ENCODE data around the gene TREM1.
"Not testable (repeated sequence)": the region's sequence is repeated elsewhere in the genome, so short reads cannot be mapped to it uniquely, and the experiment has no call there.

TREM1 gene

GRCh38 chr6:41306187-41306854 lies 19.8 kb upstream of the TREM1 start:
- no peak overlapping the region for H3K27ac ChIP-seq (ENCODE audit: low read depth, low read length, poor library complexity, severe bottlenecking)
- no peaks in the 10 kb centered on the region for H3K9me3 ChIP-seq (ENCODE audit: low read length)
- H3K27me3 ChIP-seq (ENCODE audit: insufficient read depth, low read length), result 0 out of 2 replicates have a peak, but pooled peaks cover 7% of the 10 kb centered on the region
- H3K9ac ChIP-seq (ENCODE audit: low read length), result no peak overlapping the region
- TF ChIP-seq CTCF (IDR thresholded peaks at IDR 0.05; ENCODE audit: low read length), result peak; percentile 62
- no peak for TF ChIP-seq EZH2 (IDR thresholded peaks at IDR 0.05; ENCODE audit: borderline replicate concordance, low read length)
- H2AFZ ChIP-seq (ENCODE audit: low read length), result no peak overlapping the region
- H3K4me2 ChIP-seq (ENCODE audit: low read length), result no peak overlapping the region
- H3K36me3 ChIP-seq (ENCODE audit: insufficient read depth, low read length), result no peaks in the 10 kb centered on the region
- H3K79me2 ChIP-seq (ENCODE audit: insufficient read depth, low read length), result no peaks in the 10 kb centered on the region
- no peaks in the 10 kb centered on the region for H3F3A ChIP-seq (ENCODE audit: insufficient read depth, low read length)
- no peaks in the 10 kb centered on the region for H4K20me1 ChIP-seq (ENCODE audit: insufficient read depth, low read length)
- no peaks in the 10 kb centered on the region for H3K4me1 ChIP-seq (ENCODE audit: insufficient read depth, low read length, severe bottlenecking)
- no peaks in the 10 kb centered on the region for H3K9me2 ChIP-seq (ENCODE audit: low read depth, low read length)
- no peak overlapping the region for H3K4me3 ChIP-seq (ENCODE audit: low read depth, low read length, poor library complexity, severe bottlenecking)

GRCh38 chr6:41302638-41303037 lies 16.2 kb upstream of the TREM1 start:
- no peaks in the 10 kb centered on the region for H3K9me2 ChIP-seq (ENCODE audit: low read depth, low read length)

GRCh38 chr6:41298785-41299502 lies 12.5 kb upstream of the TREM1 start:
- no peaks in the 10 kb centered on the region for H4K20me1 ChIP-seq (ENCODE audit: insufficient read depth, low read length)

More at GRCh38 chr6:41302638-41303037, 16.2 kb upstream of the TREM1 start:
- no peaks in the 10 kb centered on the region for H3K79me2 ChIP-seq (ENCODE audit: insufficient read depth, low read length)
- no peaks in the 10 kb centered on the region for H3F3A ChIP-seq (ENCODE audit: insufficient read depth, low read length)
- TF ChIP-seq CTCF (IDR thresholded peaks at IDR 0.05; ENCODE audit: low read length), result no peak
- no peak for TF ChIP-seq EZH2 (IDR thresholded peaks at IDR 0.05; ENCODE audit: borderline replicate concordance, low read length)
- H3K4me1 ChIP-seq (ENCODE audit: insufficient read depth, low read length, severe bottlenecking), result no peaks in the 10 kb centered on the region
- H3K4me2 ChIP-seq (ENCODE audit: low read length), result no peak overlapping the region
- no peak overlapping the region for H3K4me3 ChIP-seq (ENCODE audit: low read depth, low read length, poor library complexity, severe bottlenecking)
- H3K36me3 ChIP-seq (ENCODE audit: insufficient read depth, low read length), result no peaks in the 10 kb centered on the region
- H3K27me3 ChIP-seq (ENCODE audit: insufficient read depth, low read length), result no peaks in the 10 kb centered on the region
- H3K9me3 ChIP-seq (ENCODE audit: low read length), result no peaks in the 10 kb centered on the region
- no peak overlapping the region for H2AFZ ChIP-seq (ENCODE audit: low read length)
- no peak overlapping the region for H3K9ac ChIP-seq (ENCODE audit: low read length)
- H3K27ac ChIP-seq (ENCODE audit: low read depth, low read length, poor library complexity, severe bottlenecking), result no peak overlapping the region
- H4K20me1 ChIP-seq (ENCODE audit: insufficient read depth, low read length), result no peaks in the 10 kb centered on the region

GRCh38 chr6:41297248-41297647 lies 10.8 kb upstream of the TREM1 start:
- not testable (repeated sequence) for H2AFZ ChIP-seq (ENCODE audit: low read length); H3K27ac ChIP-seq (ENCODE audit: low read depth, low read length, poor library complexity, severe bottlenecking); H3K36me3 ChIP-seq (ENCODE audit: insufficient read depth, low read length); H3K27me3 ChIP-seq (ENCODE audit: insufficient read depth, low read length); H3K4me2 ChIP-seq (ENCODE audit: low read length); H4K20me1 ChIP-seq (ENCODE audit: insufficient read depth, low read length); H3K9ac ChIP-seq (ENCODE audit: low read length); H3K4me1 ChIP-seq (ENCODE audit: insufficient read depth, low read length, severe bottlenecking); H3F3A ChIP-seq (ENCODE audit: insufficient read depth, low read length); H3K4me3 ChIP-seq (ENCODE audit: low read depth, low read length, poor library complexity, severe bottlenecking); H3K9me2 ChIP-seq (ENCODE audit: low read depth, low read length); H3K79me2 ChIP-seq (ENCODE audit: insufficient read depth, low read length); H3K9me3 ChIP-seq (ENCODE audit: low read length)

More at GRCh38 chr6:41298785-41299502, 12.5 kb upstream of the TREM1 start:
- no peaks in the 10 kb centered on the region for H3K27me3 ChIP-seq (ENCODE audit: insufficient read depth, low read length)
- H3K9ac ChIP-seq (ENCODE audit: low read length), result no peak overlapping the region
- no peaks in the 10 kb centered on the region for H3K9me3 ChIP-seq (ENCODE audit: low read length)
- no peak overlapping the region for H3K27ac ChIP-seq (ENCODE audit: low read depth, low read length, poor library complexity, severe bottlenecking)
- H3F3A ChIP-seq (ENCODE audit: insufficient read depth, low read length), result no peaks in the 10 kb centered on the region
- H2AFZ ChIP-seq (ENCODE audit: low read length), result no peak overlapping the region
- H3K4me2 ChIP-seq (ENCODE audit: low read length), result no peak overlapping the region
- no peaks in the 10 kb centered on the region for H3K79me2 ChIP-seq (ENCODE audit: insufficient read depth, low read length)
- no peaks in the 10 kb centered on the region for H3K4me1 ChIP-seq (ENCODE audit: insufficient read depth, low read length, severe bottlenecking)
- no peak overlapping the region for H3K4me3 ChIP-seq (ENCODE audit: low read depth, low read length, poor library complexity, severe bottlenecking)
- no peaks in the 10 kb centered on the region for H3K9me2 ChIP-seq (ENCODE audit: low read depth, low read length)
- TF ChIP-seq EZH2 (IDR thresholded peaks at IDR 0.05; ENCODE audit: borderline replicate concordance, low read length), result no peak
- no peak for TF ChIP-seq CTCF (IDR thresholded peaks at IDR 0.05; ENCODE audit: low read length)
- H3K36me3 ChIP-seq (ENCODE audit: insufficient read depth, low read length), result no peaks in the 10 kb centered on the region

All from OCI-LY1 (cell line).